Measurements from ENCODE around the gene ERBB4. TPM values are rescaled to one million over a fixed set of nuclear protein-coding genes. Genes with fewer than 3 reads are reported as not detected.

ERBB4 gene
- total and polyA plus RNA-seq, 9 donors = 0.08 to 22.3 (median 1.2) TPM

GRCh38 chr2:212526059-212526458 is 12.5 kb downstream of the ERBB4 start:
- H3K27me3 ChIP-seq = no peaks in the 10 kb centered on the region
- intact Hi-C loops (cut with DNase I) = no loop called here

DNA sequence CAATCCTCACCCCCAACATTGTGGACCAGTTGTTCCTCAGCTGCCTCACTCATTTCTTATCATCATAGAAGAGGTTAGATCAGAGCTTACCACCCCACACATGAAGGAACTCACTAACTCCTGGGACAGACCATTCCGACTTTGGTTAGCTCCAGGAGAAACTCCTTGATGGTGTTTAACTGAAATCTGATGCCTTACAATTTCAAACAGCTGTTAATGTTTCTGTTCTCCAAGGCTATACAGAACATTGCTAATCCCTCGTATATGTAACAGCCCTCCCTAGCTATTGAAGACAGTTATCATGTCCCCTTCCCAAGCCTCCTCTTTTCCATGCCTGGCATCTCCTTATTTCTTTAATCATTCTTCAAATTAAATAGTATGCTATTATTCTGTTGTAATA is 14.8 kb downstream of the ERBB4 start:
- no peak for TF ChIP-seq CTCF (IDR thresholded peaks at IDR 0.05)
- TF ChIP-seq POLR2A (IDR thresholded peaks at IDR 0.05) = no peak
- TF ChIP-seq EP300 (IDR thresholded peaks at IDR 0.05) = no peak
- Histone ChIP-seq H3K4me3 (no peak overlapping the region), H3K4me1 (ENCODE audit: insufficient read depth) (no peaks in the 10 kb centered on the region), H3K27ac (no peak overlapping the region), H3K27me3 (no peaks in the 10 kb centered on the region), H3K9me3 (no peaks in the 10 kb centered on the region), H3K36me3 (no peaks in the 10 kb centered on the region)
- DNase-seq = no peak
- 14 to 35% (median 33%) methylated on average over 2 of the region's 2 CpGs for WGBS, 3 donors
- intact Hi-C loops (cut with DNase I) = no loop called here

More at GRCh38 chr2:212526059-212526458, 12.5 kb downstream of the ERBB4 start:
- Histone ChIP-seq H3K9me3 (no peaks in the 10 kb centered on the region), H3K36me3 (no peaks in the 10 kb centered on the region), H3K27ac (no peak overlapping the region), H3K4me3 (no peak overlapping the region), H3K4me1 (ENCODE audit: insufficient read depth) (no peaks in the 10 kb centered on the region)
- TF ChIP-seq EP300 (IDR thresholded peaks at IDR 0.05) = no peak
- TF ChIP-seq POLR2A (IDR thresholded peaks at IDR 0.05) = no peak
- no peak for TF ChIP-seq CTCF (IDR thresholded peaks at IDR 0.05)
- 17 to 25% (median 19%) methylated on average over 1 of the region's 1 CpG for WGBS, 3 donors
- DNase-seq = no peak

DNA sequence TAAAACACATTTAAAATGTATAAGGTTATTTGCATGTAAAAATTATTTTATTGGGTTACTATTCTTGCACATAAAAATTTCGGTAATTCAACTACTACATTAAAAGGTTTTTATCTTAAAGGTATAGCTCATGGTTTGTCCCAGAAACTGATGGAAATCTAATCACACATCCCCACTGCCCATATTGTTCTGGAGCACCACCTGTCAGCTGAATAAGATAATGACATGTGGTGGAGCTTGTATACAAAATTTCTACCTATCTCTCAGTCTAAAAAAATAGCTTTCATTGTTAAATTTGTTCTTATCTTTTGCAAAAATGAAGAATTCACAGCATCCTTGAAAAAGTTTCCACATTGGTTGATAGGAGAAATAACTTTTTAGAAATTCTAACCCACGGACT is 18.3 kb downstream of the ERBB4 start:
- Histone ChIP-seq H3K9me3 (no peaks in the 10 kb centered on the region), H3K27ac (no peak overlapping the region), H3K4me1 (ENCODE audit: insufficient read depth) (no peaks in the 10 kb centered on the region), H3K4me3 (no peak overlapping the region), H3K27me3 (no peaks in the 10 kb centered on the region), H3K36me3 (no peaks in the 10 kb centered on the region)
- no peak for DNase-seq
- 16 to 32% (median 22%) methylated on average over 2 of the region's 2 CpGs for WGBS, 3 donors
- intact Hi-C loops (cut with DNase I) = no loop called here
- no peak for TF ChIP-seq EP300 (IDR thresholded peaks at IDR 0.05)
- TF ChIP-seq CTCF (IDR thresholded peaks at IDR 0.05) = no peak
- no peak for TF ChIP-seq POLR2A (IDR thresholded peaks at IDR 0.05)

GRCh38 chr2:212517693-212518092 is 20.9 kb downstream of the ERBB4 start:
- Histone ChIP-seq H3K36me3 (no peaks in the 10 kb centered on the region), H3K9me3 (no peaks in the 10 kb centered on the region), H3K27ac (no peak overlapping the region), H3K27me3 (no peaks in the 10 kb centered on the region), H3K4me1 (ENCODE audit: insufficient read depth) (no peaks in the 10 kb centered on the region), H3K4me3 (no peak overlapping the region)
- intact Hi-C loops (cut with DNase I) = no loop called here
- TF ChIP-seq CTCF (IDR thresholded peaks at IDR 0.05) = no peak
- TF ChIP-seq POLR2A (IDR thresholded peaks at IDR 0.05) = no peak
- no peak for TF ChIP-seq EP300 (IDR thresholded peaks at IDR 0.05)
- 67 to 85% (median 77%) methylated on average over 1 of the region's 1 CpG for WGBS, 3 donors
- DNase-seq = no peak

All from ovary (tissue), 9 donors.